H1 (cell line): ENCODE results near the gene CASK. TPM values are rescaled to one million over a fixed set of nuclear protein-coding genes. Genes with fewer than 3 reads are reported as not detected.

Experiments
- CTCF ChIA-PET: fragments of 300-600 bp; sonication (Branson Sonifier 250); formaldehyde crosslinking; loops from one replicate; lab custom pipeline; 2021; ENCODE audit not compliant: partially characterized antibody; lab: Charles Lee
- POLR2A ChIA-PET: fragments of 300-600 bp; sonication (Branson Sonifier 250); formaldehyde crosslinking; loops from one replicate; lab custom pipeline; 2021; ENCODE audit warnings: inconsistent platforms; ENCODE audit not compliant: partially characterized antibody; lab: Charles Lee
- DNase-seq, 2 experiments: peaks; one replicate each; pipeline versions ENCODE4 v3.0.0 to v3.0.0-alpha.2; 2010 to 2022; ENCODE audit warnings: low spot score in 2 of 2, low read depth in 1 of 2, mixed read lengths in 1 of 2
- FAIRE-seq: peaks from 2 replicates; lab custom pipeline; 2011; peaks lifted over from hg19 to GRCh38; lab: Jason Lieb, UNC
- H2AFZ ChIP-seq: 2 replicates; pipeline ENCODE4 v1.8.1; 2012; ENCODE audit warnings: low read length, inconsistent platforms
- H2AK5ac ChIP-seq: 2 replicates; pipeline ENCODE4 v1.6.1; 2013; ENCODE audit warnings: low read depth, low read length
- H2BK120ac ChIP-seq: replicated peaks from 2 replicates; pipeline ENCODE3; 2013; ENCODE audit warnings: low read depth, low read length, inconsistent platforms
- H2BK12ac ChIP-seq: 2 replicates; pipeline ENCODE4 v1.6.1; 2013; ENCODE audit warnings: low read depth, low read length
- H2BK15ac ChIP-seq: 2 replicates; pipeline ENCODE4 v1.6.1; 2013; ENCODE audit warnings: low read length
- H2BK20ac ChIP-seq: 2 replicates; pipeline ENCODE4 v1.6.1; 2013; ENCODE audit warnings: low read length
- H2BK5ac ChIP-seq: 2 replicates; pipeline ENCODE4 v1.6.1; 2013; ENCODE audit warnings: low read depth, low read length
- H3K14ac ChIP-seq: 2 replicates; pipeline ENCODE4 v1.6.1; 2013; ENCODE audit warnings: inconsistent platforms; ENCODE audit not compliant: insufficient read length
- H3K18ac ChIP-seq: 2 replicates; pipeline ENCODE4 v1.6.1; 2013; ENCODE audit warnings: low read length; ENCODE audit errors: extremely low read depth
- H3K23ac ChIP-seq: 2 replicates; pipeline ENCODE4 v1.6.1; 2013; ENCODE audit warnings: inconsistent platforms; ENCODE audit not compliant: insufficient read length
- H3K23me2 ChIP-seq: 2 replicates; pipeline ENCODE4 v1.6.1; 2013; ENCODE audit warnings: low read depth, low read length
- H3K27ac ChIP-seq: 2 replicates; pipeline ENCODE4 v1.6.1; 2011; ENCODE audit warnings: low read depth, low read length, inconsistent platforms
- H3K27me3 ChIP-seq, 4 experiments: replicated peaks in 1 of 4; 1 replicate in 1 of 4; 2 replicates in 3 of 4; pipeline versions ENCODE4 v1.6.1 to v1.8.1; 2011 to 2013; ENCODE audit warnings: low read length in 3 of 4, mild to moderate bottlenecking in 3 of 4, inconsistent platforms in 2 of 4, mixed read lengths in 2 of 4, moderate library complexity in 1 of 4; ENCODE audit not compliant: control insufficient read depth in 3 of 4, insufficient read depth in 3 of 4; ENCODE audit errors: extremely low read depth in 1 of 4
- H3K36me3 ChIP-seq, 4 experiments: 2 replicates each; pipeline versions ENCODE4 v1.6.1 to v1.8.1; 2011 to 2013; ENCODE audit warnings: mild to moderate bottlenecking in 4 of 4, low read length in 3 of 4, moderate library complexity in 2 of 4, control low read depth in 1 of 4, inconsistent platforms in 1 of 4; ENCODE audit not compliant: insufficient read depth in 4 of 4, control insufficient read depth in 2 of 4
- H3K4ac ChIP-seq: replicated peaks from 2 replicates; pipeline ENCODE3; 2013; ENCODE audit warnings: low read length, low read depth, mixed read lengths, inconsistent platforms; ENCODE audit not compliant: insufficient read length
- H3K4me1 ChIP-seq, 4 experiments: replicated peaks in 1 of 4; 1 replicate in 1 of 4; 2 replicates in 3 of 4; pipeline versions ENCODE4 v1.6.1 to v1.8.1; 2011 to 2013; ENCODE audit warnings: low read length in 3 of 4, inconsistent platforms in 2 of 4, mixed read lengths in 1 of 4; ENCODE audit not compliant: insufficient read depth in 4 of 4, control insufficient read depth in 3 of 4
- H3K4me2 ChIP-seq, 2 experiments: 2 replicates each; pipeline versions ENCODE4 v1.6.1 to v1.8.1; 2011 to 2013; ENCODE audit warnings: low read depth in 2 of 2, low read length in 2 of 2, control low read depth in 1 of 2, inconsistent platforms in 1 of 2, mild to moderate bottlenecking in 1 of 2; ENCODE audit not compliant: insufficient read depth in 1 of 2
- H3K4me3 ChIP-seq, 4 experiments: fragments of 200-600, 300-600 bp in 1 of 4; sonication (generic), shearing (Covaris generic), sonication (Bioruptor Twin) in 1 of 4; 2 replicates each; pipeline versions ENCODE4 v1.5.1 to v1.8.1; 2011 to 2016; ENCODE audit warnings: low read length in 4 of 4, low read depth in 3 of 4, control low read depth in 2 of 4, inconsistent platforms in 2 of 4, mild to moderate bottlenecking in 2 of 4, mixed read lengths in 1 of 4, moderate library complexity in 1 of 4; ENCODE audit not compliant: insufficient read depth in 2 of 4; ENCODE audit errors: extremely low read depth in 1 of 4
- H3K56ac ChIP-seq: replicated peaks from 2 replicates; pipeline ENCODE3; 2013; ENCODE audit warnings: low read depth, mild to moderate bottlenecking, mixed read lengths, low read length, inconsistent platforms; ENCODE audit not compliant: insufficient read length
- H3K79me1 ChIP-seq: 2 replicates; pipeline ENCODE4 v1.6.1; 2013; ENCODE audit warnings: low read depth, low read length, control low read depth
- H3K79me2 ChIP-seq, 2 experiments: 2 replicates each; pipeline versions ENCODE4 v1.6.1 to v1.8.1; 2012 to 2013; ENCODE audit warnings: low read length in 2 of 2, mild to moderate bottlenecking in 2 of 2, inconsistent platforms in 1 of 2; ENCODE audit not compliant: insufficient read depth in 2 of 2, control insufficient read depth in 1 of 2
- H3K9ac ChIP-seq, 4 experiments: replicated peaks in 1 of 4; 1 replicate in 1 of 4; 2 replicates in 3 of 4; pipeline versions ENCODE4 v1.6.1 to v1.8.1; 2011 to 2013; ENCODE audit warnings: low read depth in 3 of 4, low read length in 3 of 4, control low read depth in 2 of 4, mild to moderate bottlenecking in 2 of 4, moderate library complexity in 2 of 4, inconsistent platforms in 1 of 4; ENCODE audit errors: extremely low read depth in 1 of 4
- H3K9me3 ChIP-seq, 2 experiments: 2 replicates each; pipeline versions ENCODE4 v1.6.1 to v1.8.1; 2012 to 2013; ENCODE audit warnings: mild to moderate bottlenecking in 2 of 2, moderate library complexity in 2 of 2, control low read depth in 1 of 2, inconsistent platforms in 1 of 2, low read depth in 1 of 2, low read length in 1 of 2, mixed read lengths in 1 of 2; ENCODE audit not compliant: insufficient read depth in 2 of 2
- H4K20me1 ChIP-seq, 2 experiments: replicated peaks in 1 of 2; 2 replicates each; pipeline versions ENCODE3 to v1.8.1; 2011 to 2013; ENCODE audit warnings: inconsistent platforms in 2 of 2, low read length in 2 of 2, mild to moderate bottlenecking in 1 of 2; ENCODE audit not compliant: insufficient read depth in 2 of 2, control insufficient read depth in 1 of 2
- H4K5ac ChIP-seq: 2 replicates; pipeline ENCODE4 v1.6.1; 2013; ENCODE audit warnings: low read length, low read depth, mixed read lengths, inconsistent platforms; ENCODE audit not compliant: insufficient read length
- H4K8ac ChIP-seq: 2 replicates; pipeline ENCODE4 v1.8.0; 2013; ENCODE audit warnings: mild to moderate bottlenecking, moderate library complexity, low read length, inconsistent platforms; ENCODE audit not compliant: insufficient read depth; ENCODE audit errors: extremely low read depth
- H4K91ac ChIP-seq: replicated peaks from 2 replicates; pipeline ENCODE3; 2013; ENCODE audit warnings: low read length, mixed read lengths, inconsistent platforms; ENCODE audit not compliant: insufficient read length
- EZH2 ChIP-seq: fragments of 200-600 bp; sonication (generic); IDR thresholded peaks from 2 replicates; pipeline ENCODE4 v1.7.1; 2012; ENCODE audit warnings: low read depth, mild to moderate bottlenecking, moderate library complexity, low read length, inconsistent platforms; ENCODE audit not compliant: severe bottlenecking
- JUND ChIP-seq: IDR thresholded peaks from 2 replicates; pipeline ENCODE4 v1.6.1; 2011; ENCODE audit warnings: mild to moderate bottlenecking, improper control_type of control experiment, low read length
- whole genome bisulfite sequencing, 2 experiments: shearing (Covaris generic) in 1 of 2; methylation state at CpG; one replicate each; pipeline versions ENCODE4 v1.1.6 to v1.1.7; 2013 to 2015; ENCODE audit warnings: low lambda C conversion rate in 2 of 2, mixed read lengths in 2 of 2, inconsistent platforms in 1 of 2, low coverage in 1 of 2, missing lambda C conversion rate in 1 of 2; ENCODE audit not compliant: insufficient replicate concordance in 2 of 2, insufficient coverage in 1 of 2, insufficient read length in 1 of 2; ENCODE audit errors: extremely low coverage in 1 of 2, missing lambda C conversion rate in 1 of 2; 5-methylcytosine and 5-hydroxymethylcytosine counted together
- polyA plus RNA-seq, 7 experiments: library from polyadenylated mRNA; depleted of rRNA in 3 of 7; stranded (reverse) in 5 of 7; unstranded in 2 of 7; fragments of >200 nt in 5 of 7; fragments of 200-250 nt in 2 of 7; gene quantifications; 1 replicate in 5 of 7; 2 replicates in 1 of 7; 4 replicates in 1 of 7; pipeline versions ENCODE4 v1.2.1 to v1.2.3, GENCODE V29; 2011 to 2013; ENCODE audit warnings: missing spikeins in 2 of 7, mixed read lengths in 2 of 7
- total RNA-seq: library from RNA; stranded (reverse); fragmentation: NEBNext Ultra II Directional; extraction: Animal tissue kit (Norgen Biotek cat#: 25700); gene quantifications from 2 replicates; pipeline ENCODE4 v1.2.1, GENCODE V29; 2021

CASK gene
- total and polyA plus RNA-seq, 2 of the 8 experiments (the other 6 are each of a cell fraction or from before 2014, with no cell fraction given) = 21.6 to 55.1 TPM

GRCh38 chrX:41604766-41605543, 318.4 kb downstream of the CASK start:
- Histone ChIP-seq H3K4ac (no peak overlapping the region), H2AK5ac (no peak overlapping the region), H3K4me3 (no peak overlapping the region), H3K4me2 (no peak overlapping the region), H4K8ac (no peak overlapping the region), H4K91ac (no peak overlapping the region), H3K79me1 (no peaks in the 10 kb centered on the region), H2BK20ac (no peak overlapping the region), H4K5ac (no peak overlapping the region), H4K20me1 (no peaks in the 10 kb centered on the region), H3K9ac (no peak overlapping the region), H3K79me2 (no peaks in the 10 kb centered on the region), H3K56ac (no peak overlapping the region), H3K4me1 (peaks cover 0 to 8% (median under 1%) of the 10 kb centered on the region in 4 experiments; a peak in 4 of 7 replicates), H3K23ac (no peak overlapping the region), H3K14ac (no peak overlapping the region), H3K18ac (no peak overlapping the region), H3K27ac (no peak overlapping the region), H3K36me3 (no peaks in the 10 kb centered on the region; a peak in 2 of 8 replicates), H3K27me3 (no peaks in the 10 kb centered on the region), H2BK120ac (no peak overlapping the region), H2AFZ (no peak overlapping the region), H2BK15ac (no peak overlapping the region), H3K9me3 (no peaks in the 10 kb centered on the region), H2BK12ac (no peak overlapping the region), H3K23me2 (no peaks in the 10 kb centered on the region), H2BK5ac (peak overlapping the region; percentile 60; the same call in 1 of the 2 replicates)
- CTCF ChIA-PET = interaction anchor here (0.6 kb wide), 1 partner anchor 13 kb away, joined by 3 read pairs; no protein-coding TSS in a partner anchor
- 57% methylated on average over 1 of the region's 1 CpG; no CpG with 5 or more reads in 1 of the 2 experiments for WGBS, 2 experiments
- DNase-seq (no peak), FAIRE-seq (peak; percentile 28)
- TF ChIP-seq JUND (peak; percentile 71), EZH2 (no peak)
- POLR2A ChIA-PET = no interaction called here
